IPS-15b (cell line): ENCODE results near the gene TATDN2.

Experiments
- H3K27me3 ChIP-seq: one replicate; pipeline ENCODE4 v1.6.1; 2013; ENCODE audit warnings: low read length; ENCODE audit not compliant: control insufficient read depth, insufficient read depth
- H3K36me3 ChIP-seq: one replicate; pipeline ENCODE4 v1.6.1; 2013; ENCODE audit warnings: low read length; ENCODE audit not compliant: control insufficient read depth, insufficient read depth
- H3K4me1 ChIP-seq: one replicate; pipeline ENCODE4 v1.6.1; 2013; ENCODE audit warnings: mild to moderate bottlenecking, low read length; ENCODE audit not compliant: control insufficient read depth, insufficient read depth
- H3K4me3 ChIP-seq: one replicate; pipeline ENCODE4 v1.5.1; 2013; ENCODE audit warnings: low read depth, low read length
- H3K9ac ChIP-seq: one replicate; pipeline ENCODE4 v1.6.1; 2013; ENCODE audit warnings: low read depth, mild to moderate bottlenecking, low read length
- H3K9me3 ChIP-seq: one replicate; pipeline ENCODE4 v1.6.1; 2013; ENCODE audit warnings: mild to moderate bottlenecking, low read length; ENCODE audit not compliant: control insufficient read depth, insufficient read depth

Gene TATDN2

DNA sequence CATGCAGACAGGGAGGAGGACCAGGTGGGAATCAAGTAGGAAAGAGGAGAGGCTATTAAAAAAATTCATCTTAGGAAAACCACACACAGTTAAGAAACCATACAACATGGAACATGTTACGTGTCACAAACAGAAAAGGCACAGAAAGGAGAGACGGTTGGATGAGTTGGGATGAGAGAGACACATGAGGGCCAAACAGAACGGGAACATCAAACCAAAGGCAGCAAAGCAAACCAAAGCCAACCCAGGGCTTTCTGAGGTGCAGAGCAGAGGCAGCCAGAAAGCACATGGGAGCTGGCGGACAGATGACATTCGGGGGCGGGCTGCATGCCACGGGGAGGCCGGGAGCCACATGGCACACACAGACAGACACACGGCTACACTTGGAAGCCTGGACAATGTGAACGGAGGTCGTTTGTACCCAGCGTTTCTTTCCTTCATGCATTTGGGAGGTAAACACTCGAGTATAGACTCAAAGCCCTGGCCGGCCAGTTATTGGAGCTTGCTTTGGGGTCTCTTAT lies 81.3 kb downstream of the TATDN2 start:
- Histone ChIP-seq H3K9me3 (no peaks in the 10 kb centered on the region), H3K27me3 (no peaks in the 10 kb centered on the region), H3K4me3 (no peak overlapping the region), H3K36me3 (no peaks in the 10 kb centered on the region), H3K9ac (no peak overlapping the region), H3K4me1 (no peaks in the 10 kb centered on the region)

DNA sequence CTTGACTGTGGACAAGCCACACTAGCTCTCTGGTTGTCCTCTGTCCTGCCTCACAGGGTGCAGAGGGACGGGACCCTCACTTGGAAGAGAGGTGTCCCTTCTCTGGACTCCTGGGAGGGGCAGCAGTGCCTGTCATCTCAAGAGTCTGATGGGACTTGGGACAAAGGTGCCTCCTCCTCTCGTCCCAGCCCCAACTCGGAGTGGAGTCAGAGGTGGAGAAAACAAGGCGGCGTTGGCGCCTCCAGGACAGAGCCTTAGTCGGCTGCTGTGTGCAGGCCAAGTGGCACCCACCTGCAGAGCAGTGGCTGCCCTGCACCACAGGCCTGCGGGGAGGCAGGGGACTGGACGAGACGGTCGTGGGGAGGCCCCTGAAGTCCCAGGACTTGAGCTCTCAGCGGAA lies 82.1 kb downstream of the TATDN2 start:
- no peaks in the 10 kb centered on the region for H3K4me1 ChIP-seq
- no peaks in the 10 kb centered on the region for H3K27me3 ChIP-seq
- H3K4me3 ChIP-seq, result no peak overlapping the region

More for the DNA sequence above, 82.1 kb downstream of the TATDN2 start:
- Histone ChIP-seq H3K36me3 (no peaks in the 10 kb centered on the region), H3K9me3 (no peaks in the 10 kb centered on the region), H3K9ac (no peak overlapping the region)
